Measurements from ENCODE around the gene ADGRD1.

ADGRD1 gene

DNA sequence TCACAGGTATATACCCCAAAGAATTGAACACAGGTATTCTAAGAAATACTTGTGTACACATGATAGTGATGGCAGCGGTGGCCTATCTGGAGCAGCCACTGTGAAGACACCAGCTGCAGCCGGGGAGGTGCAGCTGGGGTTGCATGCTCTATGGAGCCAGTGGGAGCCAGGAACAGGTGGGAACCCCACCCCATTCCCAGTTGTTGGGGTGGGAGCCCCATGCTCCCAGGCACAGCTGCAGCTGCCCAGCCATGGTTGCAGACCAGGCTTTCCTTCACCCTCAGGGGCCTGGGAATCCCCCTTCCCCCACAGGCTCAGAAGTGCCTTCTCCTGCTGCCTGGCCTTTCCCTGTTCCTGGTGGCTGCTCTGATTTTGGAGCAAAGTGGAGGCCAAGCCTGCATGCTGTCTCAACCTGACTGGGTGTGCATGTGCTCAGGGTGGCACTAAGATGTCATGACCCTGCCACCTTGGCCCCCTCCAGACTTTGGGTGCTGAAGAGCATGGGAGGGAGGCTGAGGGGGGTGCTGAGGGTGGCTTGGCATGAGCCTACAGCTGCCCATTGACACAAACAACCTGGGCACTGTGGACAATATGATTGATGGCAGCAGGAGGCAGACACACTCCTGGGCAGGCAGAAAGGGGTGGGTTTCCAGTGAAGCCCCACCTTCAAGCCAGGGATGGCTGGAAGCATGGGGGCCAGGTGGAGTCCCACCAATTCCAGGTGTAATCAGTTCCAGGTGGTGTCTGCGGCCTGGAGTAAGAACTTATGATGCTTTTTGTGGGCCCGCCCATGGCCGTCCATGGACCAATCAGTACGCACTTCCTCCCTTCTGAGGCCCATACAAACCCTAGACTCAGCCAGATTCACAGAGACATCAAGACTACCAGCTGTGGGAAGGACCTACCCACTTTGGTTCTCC lies 234.7 kb downstream of the ADGRD1 start (continued):
- TF ChIP-seq PATZ1 (CRISPR knock-in tag; IDR thresholded peaks at IDR 0.05; ENCODE audit: borderline replicate concordance): no peak
- no peak for TF ChIP-seq ESRRG (CRISPR knock-in tag; IDR thresholded peaks at IDR 0.05)
- TF ChIP-seq ZFP30 (CRISPR knock-in tag; IDR thresholded peaks at IDR 0.05): no peak

GRCh38 chr12:131189781-131190180 lies 236.1 kb downstream of the ADGRD1 start:
- no peak for ATAC-seq
- TF ChIP-seq ARNTL (CRISPR knock-in tag; IDR thresholded peaks at IDR 0.05; ENCODE audit: borderline replicate concordance, low read depth): no peak
- no peak for TF ChIP-seq TOX (CRISPR knock-in tag; IDR thresholded peaks at IDR 0.05; ENCODE audit: borderline replicate concordance)
- no peak for TF ChIP-seq ZNF8 (CRISPR knock-in tag; IDR thresholded peaks at IDR 0.05)
- TF ChIP-seq CREB5 (CRISPR knock-in tag; IDR thresholded peaks at IDR 0.05; ENCODE audit: low read depth): no peak
- TF ChIP-seq ZNF565 (CRISPR knock-in tag; conservative IDR thresholded peaks at IDR 0.05; ENCODE audit: low read depth): no peak
- TF ChIP-seq TCF4 (CRISPR knock-in tag; IDR thresholded peaks at IDR 0.05; ENCODE audit: borderline replicate concordance): no peak
- TF ChIP-seq ZC3H10 (CRISPR knock-in tag; IDR thresholded peaks at IDR 0.05): no peak
- TF ChIP-seq ZNF70 (CRISPR knock-in tag; IDR thresholded peaks at IDR 0.05): no peak
- no peak for TF ChIP-seq ISL1 (CRISPR knock-in tag; IDR thresholded peaks at IDR 0.05)
- TF ChIP-seq BACH2 (CRISPR knock-in tag; IDR thresholded peaks at IDR 0.05; ENCODE audit: borderline replicate concordance): no peak

DNA sequence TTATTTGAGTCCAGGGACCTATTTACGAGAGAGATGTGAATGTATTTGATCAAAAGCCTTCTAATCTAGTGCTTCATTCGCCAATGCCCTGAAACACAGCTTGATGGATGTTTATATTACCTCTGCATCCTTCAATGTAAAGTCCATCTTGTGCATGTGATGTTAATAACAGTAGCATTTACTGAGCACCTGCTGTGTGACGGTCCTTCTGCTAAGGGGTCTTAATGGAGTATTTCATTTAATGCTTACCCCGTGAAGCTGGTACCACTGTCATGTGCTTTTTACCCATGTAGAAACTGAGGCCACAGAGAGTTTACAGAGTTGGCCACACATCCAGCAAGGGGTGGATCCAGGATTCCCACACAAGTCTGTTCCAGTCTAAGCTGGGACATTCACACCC lies 237.3 kb downstream of the ADGRD1 start:
- no peak for TF ChIP-seq RARB (CRISPR knock-in tag; IDR thresholded peaks at IDR 0.05)
- no peak for TF ChIP-seq ZFP3 (CRISPR knock-in tag; IDR thresholded peaks at IDR 0.05)
- no peak for TF ChIP-seq PATZ1 (CRISPR knock-in tag; IDR thresholded peaks at IDR 0.05; ENCODE audit: borderline replicate concordance)
- TF ChIP-seq, protein P1, sequence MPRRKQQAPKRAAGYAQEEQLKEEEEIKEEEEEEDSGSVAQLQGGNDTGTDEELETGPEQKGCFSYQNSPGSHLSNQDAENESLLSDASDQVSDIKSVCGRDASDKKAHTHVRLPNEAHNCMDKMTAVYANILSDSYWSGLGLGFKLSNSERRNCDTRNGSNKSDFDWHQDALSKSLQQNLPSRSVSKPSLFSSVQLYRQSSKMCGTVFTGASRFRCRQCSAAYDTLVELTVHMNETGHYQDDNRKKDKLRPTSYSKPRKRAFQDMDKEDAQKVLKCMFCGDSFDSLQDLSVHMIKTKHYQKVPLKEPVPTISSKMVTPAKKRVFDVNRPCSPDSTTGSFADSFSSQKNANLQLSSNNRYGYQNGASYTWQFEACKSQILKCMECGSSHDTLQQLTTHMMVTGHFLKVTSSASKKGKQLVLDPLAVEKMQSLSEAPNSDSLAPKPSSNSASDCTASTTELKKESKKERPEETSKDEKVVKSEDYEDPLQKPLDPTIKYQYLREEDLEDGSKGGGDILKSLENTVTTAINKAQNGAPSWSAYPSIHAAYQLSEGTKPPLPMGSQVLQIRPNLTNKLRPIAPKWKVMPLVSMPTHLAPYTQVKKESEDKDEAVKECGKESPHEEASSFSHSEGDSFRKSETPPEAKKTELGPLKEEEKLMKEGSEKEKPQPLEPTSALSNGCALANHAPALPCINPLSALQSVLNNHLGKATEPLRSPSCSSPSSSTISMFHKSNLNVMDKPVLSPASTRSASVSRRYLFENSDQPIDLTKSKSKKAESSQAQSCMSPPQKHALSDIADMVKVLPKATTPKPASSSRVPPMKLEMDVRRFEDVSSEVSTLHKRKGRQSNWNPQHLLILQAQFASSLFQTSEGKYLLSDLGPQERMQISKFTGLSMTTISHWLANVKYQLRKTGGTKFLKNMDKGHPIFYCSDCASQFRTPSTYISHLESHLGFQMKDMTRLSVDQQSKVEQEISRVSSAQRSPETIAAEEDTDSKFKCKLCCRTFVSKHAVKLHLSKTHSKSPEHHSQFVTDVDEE (CRISPR knock-in tag; IDR thresholded peaks at IDR 0.05): no peak
- TF ChIP-seq OSR1 (CRISPR knock-in tag; IDR thresholded peaks at IDR 0.05): no peak
- TF ChIP-seq, protein P2, sequence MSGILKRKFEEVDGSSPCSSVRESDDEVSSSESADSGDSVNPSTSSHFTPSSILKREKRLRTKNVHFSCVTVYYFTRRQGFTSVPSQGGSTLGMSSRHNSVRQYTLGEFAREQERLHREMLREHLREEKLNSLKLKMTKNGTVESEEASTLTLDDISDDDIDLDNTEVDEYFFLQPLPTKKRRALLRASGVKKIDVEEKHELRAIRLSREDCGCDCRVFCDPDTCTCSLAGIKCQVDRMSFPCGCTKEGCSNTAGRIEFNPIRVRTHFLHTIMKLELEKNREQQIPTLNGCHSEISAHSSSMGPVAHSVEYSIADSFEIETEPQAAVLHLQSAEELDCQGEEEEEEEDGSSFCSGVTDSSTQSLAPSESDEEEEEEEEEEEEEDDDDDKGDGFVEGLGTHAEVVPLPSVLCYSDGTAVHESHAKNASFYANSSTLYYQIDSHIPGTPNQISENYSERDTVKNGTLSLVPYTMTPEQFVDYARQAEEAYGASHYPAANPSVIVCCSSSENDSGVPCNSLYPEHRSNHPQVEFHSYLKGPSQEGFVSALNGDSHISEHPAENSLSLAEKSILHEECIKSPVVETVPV (CRISPR knock-in tag; IDR thresholded peaks at IDR 0.05): no peak
- no peak for TF ChIP-seq GLIS3 (CRISPR knock-in tag; IDR thresholded peaks at IDR 0.05)
- TF ChIP-seq ZFP30 (CRISPR knock-in tag; IDR thresholded peaks at IDR 0.05): no peak
- TF ChIP-seq PPARA (CRISPR knock-in tag; IDR thresholded peaks at IDR 0.05; ENCODE audit: borderline replicate concordance): no peak
- TF ChIP-seq CREB5 (CRISPR knock-in tag; IDR thresholded peaks at IDR 0.05; ENCODE audit: low read depth): no peak
- no peak for TF ChIP-seq ISL1 (CRISPR knock-in tag; IDR thresholded peaks at IDR 0.05)
- no peak for TF ChIP-seq ZC3H10 (CRISPR knock-in tag; IDR thresholded peaks at IDR 0.05)
- TF ChIP-seq ZNF8 (CRISPR knock-in tag; IDR thresholded peaks at IDR 0.05): no peak
- no peak for TF ChIP-seq ARNTL (CRISPR knock-in tag; IDR thresholded peaks at IDR 0.05; ENCODE audit: borderline replicate concordance, low read depth)
- no peak for TF ChIP-seq CSDC2 (CRISPR knock-in tag; IDR thresholded peaks at IDR 0.05)
- no peak for TF ChIP-seq ZNF565 (CRISPR knock-in tag; conservative IDR thresholded peaks at IDR 0.05; ENCODE audit: low read depth)
- TF ChIP-seq TCF4 (CRISPR knock-in tag; IDR thresholded peaks at IDR 0.05; ENCODE audit: borderline replicate concordance): no peak
- no peak for TF ChIP-seq BACH2 (CRISPR knock-in tag; IDR thresholded peaks at IDR 0.05; ENCODE audit: borderline replicate concordance)
- TF ChIP-seq TOX (CRISPR knock-in tag; IDR thresholded peaks at IDR 0.05; ENCODE audit: borderline replicate concordance): no peak
- no peak for TF ChIP-seq ZNF70 (CRISPR knock-in tag; IDR thresholded peaks at IDR 0.05)
- no peak for ATAC-seq
